Trophoblast cell (in vitro differentiated cells and primary cell): Measurements from ENCODE around the gene FBXO10.

Experiments used
- DNase-seq, 2 donors: peaks; one replicate each; pipeline ENCODE4 v3.0.0-alpha.2; 2016
- H2AFZ ChIP-seq: 2 replicates; pipeline ENCODE4 v1.6.1; 2013; ENCODE audit warnings: low read length, moderate library complexity, mild to moderate bottlenecking; ENCODE audit not compliant: insufficient read depth, poor library complexity
- H2AK5ac ChIP-seq: 2 replicates; pipeline ENCODE4 v1.6.1; 2013; ENCODE audit warnings: mild to moderate bottlenecking, low read length
- H2BK120ac ChIP-seq: 2 replicates; pipeline ENCODE4 v1.6.1; 2013; ENCODE audit warnings: low read length, mild to moderate bottlenecking, moderate library complexity; ENCODE audit not compliant: insufficient read depth, poor library complexity
- H2BK12ac ChIP-seq: 2 replicates; pipeline ENCODE4 v1.6.1; 2013; ENCODE audit warnings: mild to moderate bottlenecking, low read length, moderate library complexity
- H2BK5ac ChIP-seq: 2 replicates; pipeline ENCODE4 v1.6.1; 2013; ENCODE audit warnings: low read length, low read depth, moderate library complexity, mild to moderate bottlenecking; ENCODE audit not compliant: poor library complexity
- H3K14ac ChIP-seq: 2 replicates; pipeline ENCODE4 v1.6.1; 2013; ENCODE audit warnings: mild to moderate bottlenecking, low read length
- H3K18ac ChIP-seq: 2 replicates; pipeline ENCODE4 v1.6.1; 2013; ENCODE audit warnings: mild to moderate bottlenecking, low read length
- H3K23ac ChIP-seq: 2 replicates; pipeline ENCODE4 v1.6.1; 2013; ENCODE audit warnings: low read length
- H3K27ac ChIP-seq: 2 replicates; pipeline ENCODE4 v1.5.1; 2013; ENCODE audit warnings: low read depth, mild to moderate bottlenecking, inconsistent platforms, low read length, moderate library complexity
- H3K27me3 ChIP-seq: 2 replicates; pipeline ENCODE4 v1.6.1; 2013; ENCODE audit warnings: inconsistent platforms, mild to moderate bottlenecking, low read length, moderate library complexity; ENCODE audit not compliant: insufficient read depth
- H3K36me3 ChIP-seq, 2 experiments: 1 replicate in 1 of 2; 2 replicates in 1 of 2; pipeline ENCODE4 v1.6.1; 2013; ENCODE audit warnings: low read length in 2 of 2, mild to moderate bottlenecking in 2 of 2, moderate library complexity in 1 of 2; ENCODE audit not compliant: insufficient read depth in 2 of 2, control insufficient read depth in 1 of 2
- H3K4ac ChIP-seq: 2 replicates; pipeline ENCODE4 v1.6.1; 2013; ENCODE audit warnings: low read depth, mild to moderate bottlenecking, low read length, moderate library complexity
- H3K4me1 ChIP-seq, 2 experiments: 1 replicate in 1 of 2; 2 replicates in 1 of 2; pipeline ENCODE4 v1.6.1; 2013; ENCODE audit warnings: low read length in 2 of 2, mild to moderate bottlenecking in 2 of 2, moderate library complexity in 1 of 2; ENCODE audit not compliant: insufficient read depth in 2 of 2, control insufficient read depth in 1 of 2
- H3K4me2 ChIP-seq: 2 replicates; pipeline ENCODE4 v1.6.1; 2013; ENCODE audit warnings: inconsistent platforms, mild to moderate bottlenecking, low read length, moderate library complexity
- H3K4me3 ChIP-seq: 2 replicates; pipeline ENCODE4 v1.5.1; 2013; ENCODE audit warnings: mild to moderate bottlenecking, low read depth, low read length, inconsistent platforms
- H3K79me1 ChIP-seq: one replicate; pipeline ENCODE4 v1.6.1; 2013; ENCODE audit warnings: low read length
- H3K79me2 ChIP-seq: 2 replicates; pipeline ENCODE4 v1.6.1; 2013; ENCODE audit warnings: low read length, mild to moderate bottlenecking; ENCODE audit not compliant: control insufficient read depth, insufficient read depth, poor library complexity
- H3K9ac ChIP-seq: 2 replicates; pipeline ENCODE4 v1.6.1; 2013; ENCODE audit warnings: mild to moderate bottlenecking, low read length
- H3K9me3 ChIP-seq: 2 replicates; pipeline ENCODE4 v1.6.1; 2013; ENCODE audit warnings: low read depth, mild to moderate bottlenecking, control low read depth, inconsistent platforms, low read length; ENCODE audit not compliant: insufficient read depth
- H4K12ac ChIP-seq: 2 replicates; pipeline ENCODE4 v1.6.1; 2013; ENCODE audit warnings: low read depth, mild to moderate bottlenecking, low read length, moderate library complexity
- H4K8ac ChIP-seq: 2 replicates; pipeline ENCODE4 v1.6.1; 2013; ENCODE audit warnings: low read depth, mild to moderate bottlenecking, low read length, moderate library complexity
- H4K91ac ChIP-seq: one replicate; pipeline ENCODE4 v1.6.1; 2013; ENCODE audit warnings: low read depth, mild to moderate bottlenecking, low read length, moderate library complexity
- WGBS: extraction: QIAGEN DNeasy Blood & Tissue Kit; methylation state at CpG from one replicate; pipeline ENCODE4 v1.1.7; 2013; ENCODE audit warnings: missing lambda C conversion rate; ENCODE audit not compliant: insufficient read length, insufficient coverage; ENCODE audit errors: extremely low coverage; 5-methylcytosine and 5-hydroxymethylcytosine counted together

FBXO10 gene

DNA sequence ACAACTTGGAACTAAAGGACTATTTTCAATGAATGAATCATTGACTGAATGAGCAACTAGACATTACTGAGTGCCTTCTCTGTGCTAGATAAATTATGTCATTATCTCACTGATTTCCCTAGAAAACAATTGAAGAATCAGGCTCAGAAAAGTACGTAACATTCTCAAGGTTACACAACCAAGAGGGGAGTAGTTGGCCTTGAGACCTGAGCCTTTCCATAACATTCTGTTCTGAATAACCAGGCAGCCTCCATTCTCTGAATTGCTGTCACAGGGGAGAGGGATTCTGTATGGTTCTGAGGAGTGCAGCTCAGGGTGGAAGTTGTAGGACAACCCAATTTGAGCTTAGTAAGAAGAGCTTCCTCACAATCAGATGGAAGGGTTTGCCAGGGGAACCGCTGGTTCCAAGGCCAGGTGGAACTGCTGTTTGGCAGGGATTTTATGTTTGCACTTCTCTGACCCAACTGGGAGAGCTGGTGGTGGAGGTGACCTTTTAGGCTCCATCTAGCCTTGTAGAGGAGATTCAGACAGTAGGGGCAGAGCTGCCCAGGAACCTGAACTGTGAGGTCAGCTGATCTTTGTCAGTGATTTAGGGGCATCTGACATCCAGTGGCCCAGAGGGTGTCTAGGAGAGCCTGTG is 74.1 kb downstream of the FBXO10 start:
- H3K9me3 ChIP-seq: no peaks in the 10 kb centered on the region
- no peak overlapping the region for H3K4me3 ChIP-seq
- no peak overlapping the region for H4K91ac ChIP-seq
- H3K14ac ChIP-seq: no peak overlapping the region
- no peaks in the 10 kb centered on the region for H3K79me1 ChIP-seq
- H4K8ac ChIP-seq: no peak overlapping the region
- H2BK12ac ChIP-seq: no peak overlapping the region
- no peak overlapping the region for H3K4ac ChIP-seq
- no CpG with 5 or more reads among the region's 2 CpGs for WGBS
- no peak overlapping the region for H3K27ac ChIP-seq
- H2AFZ ChIP-seq: no peak overlapping the region
- H3K36me3 ChIP-seq: peaks cover 30 to 55% of the 10 kb centered on the region in 2 experiments
- H3K23ac ChIP-seq: no peak overlapping the region
- no peak overlapping the region for H2AK5ac ChIP-seq
- no peak overlapping the region for H2BK5ac ChIP-seq
- no peak overlapping the region for H3K9ac ChIP-seq
- no peak overlapping the region for H3K18ac ChIP-seq
- no peaks in the 10 kb centered on the region for H3K79me2 ChIP-seq
- H3K27me3 ChIP-seq: no peaks in the 10 kb centered on the region
- no peak for DNase-seq
- H4K12ac ChIP-seq: no peak overlapping the region
- H3K4me2 ChIP-seq: no peak overlapping the region
- H2BK120ac ChIP-seq: no peak overlapping the region
- no peaks in the 10 kb centered on the region for H3K4me1 ChIP-seq

DNA sequence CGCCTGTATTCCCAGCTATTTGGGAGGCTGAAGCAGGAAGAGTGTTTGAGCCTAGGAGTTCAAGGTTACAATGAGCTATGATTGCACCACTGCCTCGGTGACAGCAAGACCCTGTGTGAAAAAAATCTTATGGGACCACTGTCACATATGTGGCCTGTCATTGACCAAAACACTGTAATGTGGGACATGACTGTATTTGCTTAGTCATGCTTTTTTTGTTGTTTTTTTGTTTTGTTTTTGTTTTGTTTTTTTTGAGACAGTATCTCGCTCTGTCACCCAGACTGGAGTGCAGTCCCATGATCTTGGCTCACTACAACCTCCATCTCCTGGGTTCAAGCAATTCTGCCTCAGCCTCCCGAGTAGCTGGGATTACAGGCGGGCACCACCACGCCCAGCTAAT is 76.9 kb downstream of the FBXO10 start:
- Histone ChIP-seq H3K4me3 (no peak overlapping the region), H3K27me3 (no peaks in the 10 kb centered on the region), H4K91ac (no peak overlapping the region), H3K14ac (no peak overlapping the region), H2BK5ac (no peak overlapping the region), H4K8ac (no peak overlapping the region), H3K79me2 (no peaks in the 10 kb centered on the region), H3K18ac (no peak overlapping the region), H2BK120ac (no peak overlapping the region), H3K9me3 (no peaks in the 10 kb centered on the region), H2BK12ac (no peak overlapping the region), H2AFZ (no peak overlapping the region), H3K79me1 (no peaks in the 10 kb centered on the region), H3K4me2 (no peak overlapping the region), H3K4me1 (no peaks in the 10 kb centered on the region), H2AK5ac (no peak overlapping the region), H3K27ac (no peak overlapping the region), H3K23ac (no peak overlapping the region), H3K36me3 (peaks cover 38 to 69% of the 10 kb centered on the region in 2 experiments), H3K4ac (no peak overlapping the region), H3K9ac (no peak overlapping the region), H4K12ac (no peak overlapping the region)
- no peak for DNase-seq
- no CpG with 5 or more reads among the region's 6 CpGs for WGBS

DNA sequence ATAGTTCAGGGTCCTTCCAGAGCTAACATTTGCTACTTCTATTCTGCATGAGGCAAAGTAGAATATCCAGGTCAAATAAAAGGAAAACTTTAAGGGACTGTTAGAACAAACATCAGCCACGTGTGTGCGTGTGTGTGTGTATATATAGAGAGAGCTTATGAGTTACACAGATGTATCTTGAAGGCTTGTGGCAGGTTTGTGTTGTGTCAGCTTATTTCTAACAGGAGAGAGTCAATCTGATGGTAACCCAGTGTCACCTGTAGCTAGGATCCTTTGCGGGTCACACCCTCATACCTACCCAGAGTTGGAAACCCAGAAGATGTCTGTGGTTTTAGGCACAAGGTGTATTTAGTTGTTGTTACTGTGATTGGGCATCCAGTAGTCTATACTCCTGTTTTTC is 77.7 kb downstream of the FBXO10 start:
- H3K4me1 ChIP-seq: no peaks in the 10 kb centered on the region
- peaks cover 37 to 71% of the 10 kb centered on the region in 2 experiments for H3K36me3 ChIP-seq
- no peak overlapping the region for H2AFZ ChIP-seq
- no peak overlapping the region for H3K14ac ChIP-seq
- H3K9ac ChIP-seq: no peak overlapping the region
- H3K4ac ChIP-seq: no peak overlapping the region
- H3K4me2 ChIP-seq: no peak overlapping the region
- no peaks in the 10 kb centered on the region for H3K9me3 ChIP-seq
- no peaks in the 10 kb centered on the region for H3K79me1 ChIP-seq
- DNase-seq: no peak
- H3K27me3 ChIP-seq: no peaks in the 10 kb centered on the region
- no peak overlapping the region for H4K12ac ChIP-seq
- WGBS: no CpG with 5 or more reads among the region's 3 CpGs
- no peak overlapping the region for H4K91ac ChIP-seq
- no peak overlapping the region for H3K27ac ChIP-seq
- H4K8ac ChIP-seq: no peak overlapping the region
- no peak overlapping the region for H3K18ac ChIP-seq
- H2BK120ac ChIP-seq: no peak overlapping the region
- H2BK5ac ChIP-seq: no peak overlapping the region
- no peak overlapping the region for H2BK12ac ChIP-seq
- no peaks in the 10 kb centered on the region for H3K79me2 ChIP-seq
- H2AK5ac ChIP-seq: no peak overlapping the region
- no peak overlapping the region for H3K4me3 ChIP-seq
- H3K23ac ChIP-seq: no peak overlapping the region

DNA sequence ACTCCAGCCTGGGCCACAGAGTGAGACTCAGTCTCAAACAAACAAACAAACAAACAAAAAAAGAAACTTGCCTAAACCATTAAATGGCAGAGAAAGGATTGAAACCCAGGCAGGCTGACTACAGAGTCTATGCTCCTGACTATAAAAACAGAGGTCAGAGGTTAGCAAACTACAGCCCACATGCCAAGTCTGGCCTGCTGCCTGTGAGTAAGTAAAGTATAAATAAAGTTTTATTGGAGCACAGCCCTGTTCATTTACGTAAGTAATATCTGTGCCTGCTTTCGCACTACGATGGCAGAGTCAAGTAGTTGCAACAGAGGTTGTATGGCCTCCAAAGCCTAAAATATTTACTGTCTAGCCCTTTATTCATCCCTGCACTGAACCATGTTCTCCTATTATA is 78.9 kb downstream of the FBXO10 start:
- Histone ChIP-seq H4K8ac (no peak overlapping the region), H3K18ac (no peak overlapping the region), H3K27ac (no peak overlapping the region), H3K4me3 (no peak overlapping the region), H3K14ac (no peak overlapping the region), H3K79me2 (no peaks in the 10 kb centered on the region), H2BK120ac (no peak overlapping the region), H2BK12ac (no peak overlapping the region), H3K79me1 (no peaks in the 10 kb centered on the region), H3K36me3 (peaks cover 30 to 67% of the 10 kb centered on the region in 2 experiments), H3K27me3 (no peaks in the 10 kb centered on the region), H3K23ac (no peak overlapping the region), H3K9ac (no peak overlapping the region), H2AFZ (no peak overlapping the region), H4K12ac (no peak overlapping the region), H3K4me2 (no peak overlapping the region), H2BK5ac (no peak overlapping the region), H3K4me1 (no peaks in the 10 kb centered on the region), H2AK5ac (no peak overlapping the region), H4K91ac (no peak overlapping the region), H3K4ac (no peak overlapping the region), H3K9me3 (no peaks in the 10 kb centered on the region)
- no CpG with 5 or more reads among the region's 3 CpGs for WGBS
- DNase-seq: no peak
